ENCODE data around the gene LHFPL6.

The LHFPL6 gene

DNA sequence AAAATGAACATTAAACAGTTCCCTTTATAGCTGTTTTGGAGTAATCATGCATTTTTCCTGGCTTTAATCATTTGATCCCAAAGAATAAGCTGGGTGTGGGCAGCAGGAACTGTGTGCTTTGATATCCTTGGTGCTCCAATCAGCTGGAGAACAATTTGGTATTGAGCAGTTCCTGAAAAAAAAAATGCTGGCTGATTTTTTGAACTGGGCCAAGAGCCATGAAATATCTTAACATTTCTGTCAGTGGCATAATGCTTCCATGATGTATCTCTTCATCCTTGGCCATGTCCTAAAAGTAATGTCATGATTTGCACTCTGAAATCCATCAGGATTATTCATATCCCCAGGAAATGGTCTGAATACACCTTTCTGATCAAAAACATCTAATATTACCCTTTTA, 134.7 kb downstream of the LHFPL6 start:
- H3K36me3 Mint-ChIP-seq: no peaks in the 10 kb centered on the region
- no peak for ATAC-seq (replicated peaks)
- DNase-seq: no peak
- H3K27ac Mint-ChIP-seq: no peak overlapping the region
- H3K4me1 Mint-ChIP-seq: no peaks in the 10 kb centered on the region
- H3K9me3 Mint-ChIP-seq: peaks cover 0 to 1% of the 10 kb centered on the region in 2 donors
- H3K4me3 Mint-ChIP-seq: no peak overlapping the region
- peaks cover 0 to 6% of the 10 kb centered on the region in 2 donors for H3K27me3 Mint-ChIP-seq

DNA sequence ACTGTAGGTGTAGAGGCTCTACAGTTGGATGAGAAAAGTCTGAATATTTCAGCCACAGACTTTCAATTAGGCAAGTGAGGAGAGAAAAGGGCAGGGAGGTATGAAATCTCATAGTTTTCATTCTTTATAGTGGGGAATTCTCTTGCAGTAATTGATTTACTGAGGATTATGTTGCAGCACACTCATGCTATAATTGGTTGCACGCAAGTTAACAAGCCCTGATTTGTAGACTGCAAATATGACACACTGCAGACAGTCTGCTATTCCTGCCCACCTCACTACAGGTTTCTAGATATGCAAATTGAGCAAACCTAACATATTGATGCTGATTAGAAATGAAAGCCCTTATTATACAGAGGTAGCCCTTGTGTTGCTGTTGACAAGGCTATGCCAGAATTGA, 139.4 kb downstream of the LHFPL6 start:
- ATAC-seq (replicated peaks) (no peak), DNase-seq (no peak)
- no peaks in the 10 kb centered on the region for H3K27me3 Mint-ChIP-seq
- no peaks in the 10 kb centered on the region for H3K9me3 Mint-ChIP-seq
- no peaks in the 10 kb centered on the region for H3K4me1 Mint-ChIP-seq
- no peak overlapping the region for H3K27ac Mint-ChIP-seq
- H3K4me3 Mint-ChIP-seq: no peak overlapping the region
- H3K36me3 Mint-ChIP-seq: no peaks in the 10 kb centered on the region

DNA sequence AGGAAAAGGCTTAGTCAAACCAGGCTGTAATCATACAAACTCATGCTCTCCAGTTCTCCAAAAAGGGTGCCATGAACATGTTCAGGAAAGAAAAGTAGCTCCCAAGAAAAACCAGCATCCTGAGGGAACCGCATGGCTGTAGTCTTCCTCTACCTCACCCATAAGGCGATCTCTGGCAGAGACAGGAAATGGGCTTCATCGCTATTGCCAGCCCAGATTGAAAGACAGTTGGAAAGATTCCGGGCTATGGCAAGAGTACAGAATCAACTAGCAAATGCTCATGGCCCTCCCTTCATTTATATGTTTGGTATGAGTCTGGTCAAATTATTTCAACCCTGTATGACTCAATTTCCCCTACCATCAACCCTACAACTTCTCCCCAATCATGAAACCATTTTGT, 140.1 kb downstream of the LHFPL6 start:
- DNase-seq (no peak), ATAC-seq (replicated peaks) (no peak)
- Mint-ChIP-seq H3K9me3 (peaks cover 0 to 3% of the 10 kb centered on the region in 2 donors), H3K27ac (no peak overlapping the region), H3K27me3 (peaks cover 4% of the 10 kb centered on the region in 2 donors), H3K36me3 (no peaks in the 10 kb centered on the region), H3K4me1 (no peaks in the 10 kb centered on the region), H3K4me3 (no peak overlapping the region)

DNA sequence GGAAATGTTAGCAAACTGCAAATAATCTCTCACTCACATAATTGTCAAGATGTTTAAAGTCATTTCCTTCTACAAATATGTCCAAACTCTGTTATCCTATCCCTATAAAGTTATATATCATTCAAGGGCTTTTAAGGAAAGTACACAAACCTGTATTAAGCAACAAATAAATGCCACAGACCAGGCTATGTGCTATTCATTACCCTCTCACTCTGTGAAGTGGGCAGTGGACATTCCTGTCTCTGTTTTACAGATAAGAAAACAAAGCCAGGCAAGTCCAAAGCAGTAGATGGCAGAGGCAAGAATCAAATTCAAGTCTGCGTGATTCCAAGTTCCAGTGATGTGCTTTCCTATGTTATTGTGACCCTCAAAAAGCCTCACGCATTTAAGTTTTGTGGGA, 140.6 kb downstream of the LHFPL6 start:
- H3K4me1 Mint-ChIP-seq: no peaks in the 10 kb centered on the region
- no peak overlapping the region for H3K4me3 Mint-ChIP-seq
- ATAC-seq (replicated peaks) (no peak), DNase-seq (no peak)
- H3K9me3 Mint-ChIP-seq: peaks cover 0 to 3% of the 10 kb centered on the region in 2 donors
- H3K36me3 Mint-ChIP-seq: no peaks in the 10 kb centered on the region
- H3K27ac Mint-ChIP-seq: no peak overlapping the region
- H3K27me3 Mint-ChIP-seq: peaks cover 5 to 6% of the 10 kb centered on the region in 2 donors

DNA sequence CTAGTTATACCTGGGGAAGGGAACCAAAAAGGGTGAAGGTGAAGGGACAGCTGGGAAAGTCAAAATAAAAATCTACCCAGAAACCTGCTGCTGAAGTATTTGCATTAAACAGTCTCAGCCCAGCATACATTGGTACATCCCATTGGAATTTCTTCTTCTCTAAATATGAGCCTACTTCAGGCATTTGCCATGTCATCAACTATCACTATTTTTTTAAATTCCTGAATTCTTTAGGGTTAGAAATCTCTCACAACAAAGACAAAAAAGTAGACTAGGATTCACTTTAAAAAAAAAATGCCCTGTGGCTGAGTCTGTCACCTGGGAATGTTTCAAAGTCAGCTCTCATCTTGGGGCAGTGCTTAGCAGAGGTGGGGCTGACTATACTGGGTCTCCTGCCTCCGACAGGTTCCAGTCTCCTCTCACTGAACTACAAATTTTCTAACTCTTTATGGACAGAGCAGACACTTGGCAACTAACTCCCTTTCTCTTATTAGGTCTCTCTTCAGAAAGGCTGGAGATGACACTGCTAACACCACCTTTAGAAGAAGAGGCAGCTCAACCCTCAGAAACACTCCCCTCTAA, 141.2 kb downstream of the LHFPL6 start:
- ATAC-seq (replicated peaks) (no peak), DNase-seq (no peak)
- no peak overlapping the region for H3K4me3 Mint-ChIP-seq
- H3K27me3 Mint-ChIP-seq: peaks cover 5 to 6% of the 10 kb centered on the region in 2 donors
- H3K27ac Mint-ChIP-seq: no peak overlapping the region
- H3K4me1 Mint-ChIP-seq: no peaks in the 10 kb centered on the region
- no peaks in the 10 kb centered on the region for H3K36me3 Mint-ChIP-seq
- H3K9me3 Mint-ChIP-seq: peaks cover 3 to 5% of the 10 kb centered on the region in 2 donors

DNA sequence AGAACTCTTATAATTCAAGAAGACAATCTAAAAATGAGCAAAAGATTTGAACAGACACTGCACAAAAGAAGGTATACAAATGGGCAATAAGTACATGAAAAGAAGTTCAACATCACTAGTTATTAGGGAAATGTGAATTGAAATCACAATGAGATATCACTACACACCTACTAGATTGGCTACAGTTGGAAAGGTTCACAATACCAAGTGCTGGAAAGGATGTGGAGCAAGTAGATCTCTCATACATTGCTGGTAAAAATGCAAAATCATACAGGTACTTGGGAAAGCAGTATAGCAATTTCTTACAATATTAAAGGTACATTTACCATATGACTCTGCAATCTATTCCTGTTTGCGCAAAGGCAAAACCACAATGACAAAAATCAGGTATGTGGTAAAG, 145.7 kb downstream of the LHFPL6 start:
- ATAC-seq (replicated peaks) (no peak), DNase-seq (no peak)
- Mint-ChIP-seq H3K27ac (no peak overlapping the region), H3K27me3 (peaks cover 5 to 6% of the 10 kb centered on the region in 2 donors), H3K9me3 (peaks cover 3 to 5% of the 10 kb centered on the region in 2 donors), H3K4me1 (peaks cover 2 to 5% of the 10 kb centered on the region in 2 donors), H3K4me3 (no peak overlapping the region), H3K36me3 (no peaks in the 10 kb centered on the region)

DNA sequence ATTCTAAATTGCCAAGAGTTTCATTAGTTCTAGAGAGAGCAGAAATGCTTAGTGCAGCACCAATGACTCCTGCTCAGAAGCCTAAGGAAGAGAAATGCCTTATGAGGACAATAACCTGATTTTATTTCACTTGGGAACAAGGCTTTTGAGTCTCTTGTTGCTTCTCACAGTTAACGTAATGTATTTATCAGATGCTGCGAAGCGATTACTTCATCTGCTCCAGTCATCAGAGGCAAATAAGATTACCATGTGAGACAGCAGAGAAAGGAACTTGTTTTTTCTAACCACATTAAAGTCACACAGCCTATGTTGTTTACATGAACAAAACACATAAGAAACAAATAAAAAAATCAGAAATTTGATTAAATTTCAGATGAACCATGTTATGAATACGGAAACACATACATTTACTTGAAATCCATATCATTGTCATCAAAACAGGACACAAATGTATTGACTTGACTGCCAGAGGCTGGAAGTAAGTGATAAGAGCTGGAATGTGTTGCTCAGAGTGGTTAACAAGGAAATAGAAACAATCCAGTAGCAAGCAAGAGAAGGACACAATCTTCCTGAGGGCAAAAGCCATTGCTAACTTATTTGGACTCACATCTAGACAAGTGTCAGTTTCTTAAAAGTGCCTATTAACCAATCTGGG, 147.3 kb downstream of the LHFPL6 start:
- no peak for DNase-seq
- no peaks in the 10 kb centered on the region for H3K36me3 Mint-ChIP-seq
- H3K9me3 Mint-ChIP-seq: peaks cover 3 to 5% of the 10 kb centered on the region in 2 donors
- H3K4me1 Mint-ChIP-seq: peaks cover 8 to 17% of the 10 kb centered on the region in 2 donors
- peaks cover 5 to 6% of the 10 kb centered on the region in 2 donors for H3K27me3 Mint-ChIP-seq
- ATAC-seq (replicated peaks): no peak
- no peak overlapping the region for H3K4me3 Mint-ChIP-seq
- no peak overlapping the region for H3K27ac Mint-ChIP-seq

DNA sequence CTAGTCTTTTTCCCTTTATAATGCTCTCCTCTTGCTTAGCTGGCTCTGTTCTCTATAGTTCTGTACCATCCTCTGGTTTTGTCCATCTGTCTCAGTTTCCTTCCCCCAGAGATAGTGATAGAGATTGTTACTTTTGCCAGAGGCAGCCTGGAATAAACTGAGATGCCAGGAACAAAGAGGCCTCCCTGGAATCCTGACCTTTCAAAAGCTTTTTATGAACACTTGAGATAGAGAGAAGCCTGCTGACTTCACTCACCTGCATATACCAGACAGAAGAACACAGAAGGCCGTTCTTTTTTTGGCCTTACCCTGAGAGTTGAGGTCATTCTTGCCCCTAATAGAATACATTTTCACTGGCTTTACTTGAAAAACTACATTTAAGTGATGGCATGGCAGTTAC, 150.2 kb downstream of the LHFPL6 start:
- no peak for ATAC-seq (replicated peaks)
- Mint-ChIP-seq H3K4me1 (peaks cover 8 to 17% of the 10 kb centered on the region in 2 donors), H3K4me3 (no peak overlapping the region), H3K9me3 (peaks cover 2 to 3% of the 10 kb centered on the region in 2 donors), H3K27ac (no peak overlapping the region), H3K27me3 (peaks cover under 1% of the 10 kb centered on the region in 2 donors), H3K36me3 (no peaks in the 10 kb centered on the region)
- no peak for DNase-seq

DNA sequence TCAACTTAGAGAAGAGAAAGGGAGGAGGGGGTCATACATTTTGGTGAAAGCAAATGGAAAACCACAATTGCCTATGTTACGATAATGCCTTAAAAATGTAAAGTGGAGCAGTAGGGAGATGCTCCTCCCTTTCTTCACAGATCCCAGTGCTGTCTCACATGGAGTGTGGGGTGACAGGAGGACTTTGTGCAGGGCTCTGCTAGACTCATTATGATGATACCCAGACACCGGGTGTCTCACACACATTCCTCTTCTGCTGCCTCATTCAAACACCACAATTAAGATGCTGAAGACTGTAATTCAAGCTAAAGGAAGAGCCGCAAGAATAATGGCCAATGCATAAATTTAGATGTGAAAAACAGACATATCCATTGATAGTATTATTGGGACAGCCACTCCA, 150.6 kb downstream of the LHFPL6 start:
- Mint-ChIP-seq H3K27ac (no peak overlapping the region), H3K36me3 (no peaks in the 10 kb centered on the region), H3K9me3 (peaks cover 2 to 3% of the 10 kb centered on the region in 2 donors), H3K27me3 (no peaks in the 10 kb centered on the region), H3K4me1 (peaks cover 8 to 17% of the 10 kb centered on the region in 2 donors), H3K4me3 (no peak overlapping the region)
- no peak for ATAC-seq (replicated peaks)
- no peak for DNase-seq

DNA sequence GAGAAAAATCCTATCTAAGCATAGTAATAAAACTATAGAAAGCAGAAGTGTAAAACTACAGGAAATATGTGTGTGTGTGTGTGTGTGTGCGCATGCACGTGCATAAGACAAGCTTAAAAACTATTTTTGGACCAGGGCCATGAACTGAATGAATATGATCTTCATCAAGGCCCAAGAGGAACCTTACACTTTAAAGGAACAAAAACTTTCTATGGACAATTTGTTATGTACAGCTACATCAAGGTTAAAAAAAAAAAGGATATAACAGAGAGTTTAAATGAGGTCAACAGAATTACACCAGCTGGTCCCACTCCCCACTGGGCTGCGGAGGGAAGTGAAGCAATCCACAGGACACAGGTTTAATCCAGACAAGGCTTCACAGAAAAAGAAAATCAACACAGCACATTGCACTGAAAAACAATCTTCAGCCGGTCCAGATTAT, 151.1 kb downstream of the LHFPL6 start:
- Mint-ChIP-seq H3K36me3 (no peaks in the 10 kb centered on the region), H3K4me1 (peaks cover 8 to 17% of the 10 kb centered on the region in 2 donors), H3K27me3 (no peaks in the 10 kb centered on the region), H3K4me3 (no peak overlapping the region), H3K27ac (no peak overlapping the region), H3K9me3 (no peaks in the 10 kb centered on the region)
- DNase-seq (no peak), ATAC-seq (replicated peaks) (peak; percentile 84 to 89)

DNA sequence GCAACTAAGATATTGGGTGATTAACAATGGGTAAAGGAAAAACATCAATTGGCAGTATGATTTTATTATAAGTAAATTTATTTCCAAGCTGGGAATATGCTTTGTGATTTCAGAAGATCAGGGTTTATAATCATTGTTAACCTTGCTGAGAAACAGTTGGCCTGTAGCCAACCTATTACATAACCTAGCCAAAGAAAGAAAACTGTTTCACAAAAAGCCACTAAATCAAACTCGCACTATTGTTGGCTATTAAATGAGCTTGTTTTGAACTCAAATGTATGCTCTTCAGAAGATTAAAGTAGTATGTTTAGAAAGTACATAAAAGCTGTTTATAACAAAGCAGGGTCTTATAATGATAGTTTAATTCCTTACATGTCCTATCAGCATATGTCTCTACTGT, 151.7 kb downstream of the LHFPL6 start:
- Mint-ChIP-seq H3K9me3 (no peaks in the 10 kb centered on the region), H3K4me1 (peaks cover 8 to 17% of the 10 kb centered on the region in 2 donors), H3K27ac (no peak overlapping the region), H3K4me3 (no peak overlapping the region), H3K27me3 (no peaks in the 10 kb centered on the region), H3K36me3 (no peaks in the 10 kb centered on the region)
- no peak for ATAC-seq (replicated peaks)
- DNase-seq: no peak

DNA sequence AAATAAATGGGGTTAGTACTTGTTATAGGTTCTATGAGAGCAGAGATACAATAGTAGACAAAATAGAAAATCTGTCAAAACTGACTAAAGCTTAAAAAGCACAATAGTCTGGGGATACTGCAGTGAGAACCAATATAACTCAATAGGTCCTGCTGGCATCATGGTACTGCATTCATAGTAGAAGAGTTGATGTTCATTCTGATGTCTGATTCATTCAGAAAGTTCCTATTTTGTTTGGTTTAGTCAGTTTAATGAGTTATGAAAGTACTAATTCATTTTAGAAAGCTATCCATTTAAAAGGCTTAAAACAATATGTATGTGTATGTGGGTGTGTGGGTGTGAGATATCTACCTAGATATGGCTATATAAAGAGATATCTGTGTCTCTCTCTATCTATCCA, 152.8 kb downstream of the LHFPL6 start:
- Mint-ChIP-seq H3K27ac (no peak overlapping the region), H3K9me3 (no peaks in the 10 kb centered on the region), H3K36me3 (no peaks in the 10 kb centered on the region), H3K4me3 (no peak overlapping the region), H3K27me3 (no peaks in the 10 kb centered on the region), H3K4me1 (peaks cover 8 to 17% of the 10 kb centered on the region in 2 donors)
- ATAC-seq (replicated peaks) (no peak), DNase-seq (no peak)

DNA sequence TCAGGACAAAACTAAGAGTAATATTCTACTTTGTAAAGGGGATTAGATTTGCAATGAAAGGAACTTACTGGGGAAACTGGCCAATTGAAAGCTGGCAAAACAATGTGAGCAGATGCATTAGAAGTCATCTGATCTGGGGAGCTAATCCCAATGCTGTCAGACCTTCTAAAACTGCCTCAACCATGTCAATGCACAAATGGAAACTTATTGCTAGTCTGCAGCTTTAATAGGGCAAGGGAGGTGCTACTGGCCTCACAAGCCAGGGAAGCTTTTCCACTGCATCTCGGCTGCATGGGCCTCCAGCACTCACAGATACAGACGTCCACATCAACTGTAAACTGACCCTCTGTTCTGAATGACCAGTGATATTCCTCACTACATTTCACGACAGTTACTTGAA, 154.2 kb downstream of the LHFPL6 start:
- no peak overlapping the region for H3K27ac Mint-ChIP-seq
- H3K4me1 Mint-ChIP-seq: peaks cover 8 to 17% of the 10 kb centered on the region in 2 donors
- no peaks in the 10 kb centered on the region for H3K9me3 Mint-ChIP-seq
- H3K27me3 Mint-ChIP-seq: no peaks in the 10 kb centered on the region
- no peak for DNase-seq
- no peak for ATAC-seq (replicated peaks)
- H3K36me3 Mint-ChIP-seq: no peaks in the 10 kb centered on the region
- no peak overlapping the region for H3K4me3 Mint-ChIP-seq

DNA sequence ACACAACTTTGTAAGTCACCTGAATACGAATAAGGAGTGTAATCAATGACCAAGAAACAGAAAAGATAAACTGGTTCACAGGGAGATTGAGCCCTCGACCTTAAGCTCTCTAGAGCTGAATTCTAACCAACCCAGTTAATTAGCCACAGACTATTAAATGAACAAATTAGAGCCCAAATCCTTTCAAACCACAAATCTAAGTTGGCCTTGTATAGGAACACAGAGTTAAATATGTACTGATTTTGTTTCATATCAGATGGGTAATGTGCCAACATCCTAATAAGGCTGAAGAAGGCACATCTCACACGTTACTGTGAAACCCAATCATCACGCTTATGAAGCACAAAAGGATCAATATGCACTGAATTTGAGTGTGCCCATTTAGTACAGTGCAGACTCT, 156.1 kb downstream of the LHFPL6 start:
- ATAC-seq (replicated peaks) (no peak), DNase-seq (no peak)
- no peaks in the 10 kb centered on the region for H3K36me3 Mint-ChIP-seq
- no peaks in the 10 kb centered on the region for H3K9me3 Mint-ChIP-seq
- H3K4me1 Mint-ChIP-seq: peaks cover 1 to 8% of the 10 kb centered on the region in 2 donors
- H3K27ac Mint-ChIP-seq: no peak overlapping the region
- no peak overlapping the region for H3K4me3 Mint-ChIP-seq
- H3K27me3 Mint-ChIP-seq: no peaks in the 10 kb centered on the region

DNA sequence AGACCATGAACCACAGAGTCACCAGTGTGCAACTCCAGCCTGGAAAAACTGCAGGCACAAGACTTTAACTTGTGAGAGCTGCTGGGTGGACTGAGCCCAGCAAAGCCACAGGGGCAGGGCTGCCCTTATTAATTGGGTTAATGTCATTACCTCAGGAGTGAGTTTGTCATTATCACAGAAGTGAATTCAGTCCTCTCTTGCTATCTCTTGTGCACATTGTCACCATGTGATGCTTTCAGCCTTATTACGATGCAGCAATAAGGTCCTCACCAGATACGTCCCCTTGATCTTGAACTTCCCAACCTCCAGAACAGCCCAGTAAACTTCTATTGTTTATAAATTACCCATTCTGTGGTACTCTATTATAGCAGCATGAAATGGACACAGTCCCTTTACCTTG, 158.1 kb downstream of the LHFPL6 start:
- no peak for ATAC-seq (replicated peaks)
- H3K4me1 Mint-ChIP-seq: no peaks in the 10 kb centered on the region
- no peaks in the 10 kb centered on the region for H3K27me3 Mint-ChIP-seq
- DNase-seq: no peak
- no peak overlapping the region for H3K4me3 Mint-ChIP-seq
- H3K27ac Mint-ChIP-seq: no peak overlapping the region
- H3K9me3 Mint-ChIP-seq: peaks cover 3% of the 10 kb centered on the region in 2 donors
- H3K36me3 Mint-ChIP-seq: no peaks in the 10 kb centered on the region

All from stimulated activated naive B cell treated with anti-CD40 and anti-IgM and Interleukin-4, amounts not matched to agents 10 μg/mL and 1 μg/mL and 100 μg/mL, for 72 hours (primary cell).